HepG2 (cell line): ENCODE measurements around the gene UNC5CL. TPM values are rescaled to one million over a fixed set of nuclear protein-coding genes. Genes with fewer than 3 reads are reported as not detected.
A peak's percentile ranks its signal among the peaks of the same experiment; 100 is the strongest.

ENCODE experiments used
- BRCA1 ChIP-seq: sonication (generic); formaldehyde crosslinking; IDR thresholded peaks from 2 replicates; pipeline ENCODE4 v1.4.0; 2020; ENCODE audit warnings: missing genetic modification reagents
- DR1 ChIP-seq: sonication (generic); formaldehyde crosslinking; IDR thresholded peaks from 2 replicates; pipeline ENCODE4 v1.8.0; 2021; ENCODE audit warnings: mild to moderate bottlenecking, missing genetic modification reagents, inconsistent platforms
- ELF4 ChIP-seq: sonication (generic); formaldehyde crosslinking; IDR thresholded peaks from 2 replicates; pipeline ENCODE4 v1.5.0; 2020; ENCODE audit warnings: missing genetic modification reagents, mild to moderate bottlenecking, moderate library complexity, borderline replicate concordance
- JUNB ChIP-seq: sonication (generic); formaldehyde crosslinking; IDR thresholded peaks from 2 replicates; pipeline ENCODE4 v1.8.0; 2022; ENCODE audit warnings: missing genetic modification reagents, mild to moderate bottlenecking, borderline replicate concordance
- KMT2A ChIP-seq: sonication (generic); formaldehyde crosslinking; IDR thresholded peaks from 2 replicates; pipeline ENCODE4 v1.4.0; 2020; ENCODE audit warnings: missing genetic modification reagents
- KMT2B ChIP-seq: IDR thresholded peaks from 2 replicates; pipeline ENCODE4 v1.6.1; 2016; ENCODE audit warnings: missing genetic modification reagents, missing compliant biosample characterization
- SCMH1 ChIP-seq: sonication (generic); formaldehyde crosslinking; IDR thresholded peaks from 2 replicates; pipeline ENCODE4 v1.9.0; 2021; ENCODE audit warnings: missing genetic modification reagents, mild to moderate bottlenecking, borderline replicate concordance
- SETDB1 ChIP-seq: sonication (generic); formaldehyde crosslinking; IDR thresholded peaks from 2 replicates; pipeline ENCODE4 v1.5.1; 2020; ENCODE audit warnings: missing genetic modification reagents, mild to moderate bottlenecking, borderline replicate concordance
- TOE1 ChIP-seq: sonication (generic); formaldehyde crosslinking; IDR thresholded peaks from 2 replicates; pipeline ENCODE4 v1.4.0; 2020; ENCODE audit warnings: mild to moderate bottlenecking, missing genetic modification reagents
- U2AF2 ChIP-seq: fragments of 200-400 bp; formaldehyde crosslinking; IDR thresholded peaks from 2 replicates; pipeline ENCODE4 v1.6.1; 2017; ENCODE audit warnings: low read depth, mild to moderate bottlenecking, low read length
- ZC3H4 ChIP-seq: sonication (generic); formaldehyde crosslinking; IDR thresholded peaks from 2 replicates; pipeline ENCODE4 v1.4.0; 2020; ENCODE audit warnings: missing genetic modification reagents, borderline replicate concordance
- ZFP36L1 ChIP-seq: sonication (generic); formaldehyde crosslinking; IDR thresholded peaks from 2 replicates; pipeline ENCODE4 v1.8.0; 2022; ENCODE audit warnings: mild to moderate bottlenecking, missing genetic modification reagents, moderate library complexity
- ZNF263 ChIP-seq: sonication (generic); formaldehyde crosslinking; IDR thresholded peaks from 2 replicates; pipeline ENCODE4 v1.4.0; 2020; ENCODE audit warnings: missing genetic modification reagents
- ZNF281 ChIP-seq: sonication (generic); formaldehyde crosslinking; IDR thresholded peaks from 2 replicates; pipeline ENCODE4 v1.4.0; 2020; ENCODE audit warnings: missing genetic modification reagents, borderline replicate concordance
- ZNF569 ChIP-seq: sonication (generic); formaldehyde crosslinking; IDR thresholded peaks from 2 replicates; pipeline ENCODE4 v1.5.0; 2020; ENCODE audit warnings: mild to moderate bottlenecking, missing genetic modification reagents, moderate library complexity, borderline replicate concordance
- ZNF720 ChIP-seq: sonication (generic); formaldehyde crosslinking; IDR thresholded peaks from 2 replicates; pipeline ENCODE4 v1.4.0; 2020; ENCODE audit warnings: missing genetic modification reagents
- ZNF781 ChIP-seq: sonication (generic); formaldehyde crosslinking; IDR thresholded peaks from 2 replicates; pipeline ENCODE4 v1.5.1; 2020; ENCODE audit warnings: borderline replicate concordance, mild to moderate bottlenecking, missing genetic modification reagents; ENCODE audit errors: not compliant biosample characterization
- polyA plus RNA-seq, 8 experiments: library from polyadenylated mRNA; depleted of rRNA in 3 of 8; stranded (reverse) in 7 of 8; unstranded in 1 of 8; fragments of >200 nt; fragmentation: Illumina TruSeq in 4 of 8; extraction: Trizol in 4 of 8; gene quantifications; 2 replicates each; pipeline versions ENCODE4 v1.2.1 to v1.2.3, GENCODE V29; 2011 to 2016; ENCODE audit warnings: low read depth in 4 of 8, missing spikeins in 1 of 8, mixed read lengths in 1 of 8; ENCODE audit not compliant: insufficient read depth in 1 of 8
- total RNA-seq, 5 experiments: library from RNA; depleted of rRNA; stranded (reverse); fragments of >200 nt; fragmentation: Illumina TruSeq; extraction: Trizol; gene quantifications; 2 replicates each; pipeline ENCODE4 v1.2.3, GENCODE V29; 2016; ENCODE audit warnings: low read depth in 1 of 5
- TF ChIP-seq, protein P1 (sequence below): IDR thresholded peaks from 2 replicates; pipeline ENCODE4 v1.4.0; 2020; ENCODE audit warnings: mild to moderate bottlenecking, missing genetic modification reagents
- TF ChIP-seq, protein P2 (sequence below): sonication (generic); formaldehyde crosslinking; conservative IDR thresholded peaks from 2 replicates; pipeline ENCODE4 v1.8.0; 2022; ENCODE audit warnings: low read depth, missing genetic modification reagents
- TF ChIP-seq, protein P3 (sequence below): IDR thresholded peaks from 2 replicates; pipeline ENCODE4 v1.6.1; 2016; ENCODE audit warnings: missing biosample characterization, missing genetic modification reagents, low read depth

UNC5CL gene
- total and polyA plus RNA-seq, 2 of the 13 experiments (the other 11 are each of a cell fraction or from before 2014, with no cell fraction given) = 2.4 to 2.5 TPM

GRCh38 chr6:40999569-40999968 is 39.5 kb downstream of the UNC5CL start (continued):
- TF ChIP-seq, protein P1, sequence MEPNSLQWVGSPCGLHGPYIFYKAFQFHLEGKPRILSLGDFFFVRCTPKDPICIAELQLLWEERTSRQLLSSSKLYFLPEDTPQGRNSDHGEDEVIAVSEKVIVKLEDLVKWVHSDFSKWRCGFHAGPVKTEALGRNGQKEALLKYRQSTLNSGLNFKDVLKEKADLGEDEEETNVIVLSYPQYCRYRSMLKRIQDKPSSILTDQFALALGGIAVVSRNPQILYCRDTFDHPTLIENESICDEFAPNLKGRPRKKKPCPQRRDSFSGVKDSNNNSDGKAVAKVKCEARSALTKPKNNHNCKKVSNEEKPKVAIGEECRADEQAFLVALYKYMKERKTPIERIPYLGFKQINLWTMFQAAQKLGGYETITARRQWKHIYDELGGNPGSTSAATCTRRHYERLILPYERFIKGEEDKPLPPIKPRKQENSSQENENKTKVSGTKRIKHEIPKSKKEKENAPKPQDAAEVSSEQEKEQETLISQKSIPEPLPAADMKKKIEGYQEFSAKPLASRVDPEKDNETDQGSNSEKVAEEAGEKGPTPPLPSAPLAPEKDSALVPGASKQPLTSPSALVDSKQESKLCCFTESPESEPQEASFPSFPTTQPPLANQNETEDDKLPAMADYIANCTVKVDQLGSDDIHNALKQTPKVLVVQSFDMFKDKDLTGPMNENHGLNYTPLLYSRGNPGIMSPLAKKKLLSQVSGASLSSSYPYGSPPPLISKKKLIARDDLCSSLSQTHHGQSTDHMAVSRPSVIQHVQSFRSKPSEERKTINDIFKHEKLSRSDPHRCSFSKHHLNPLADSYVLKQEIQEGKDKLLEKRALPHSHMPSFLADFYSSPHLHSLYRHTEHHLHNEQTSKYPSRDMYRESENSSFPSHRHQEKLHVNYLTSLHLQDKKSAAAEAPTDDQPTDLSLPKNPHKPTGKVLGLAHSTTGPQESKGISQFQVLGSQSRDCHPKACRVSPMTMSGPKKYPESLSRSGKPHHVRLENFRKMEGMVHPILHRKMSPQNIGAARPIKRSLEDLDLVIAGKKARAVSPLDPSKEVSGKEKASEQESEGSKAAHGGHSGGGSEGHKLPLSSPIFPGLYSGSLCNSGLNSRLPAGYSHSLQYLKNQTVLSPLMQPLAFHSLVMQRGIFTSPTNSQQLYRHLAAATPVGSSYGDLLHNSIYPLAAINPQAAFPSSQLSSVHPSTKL = peak; percentile 61; the same call in 1 of the 2 replicates
- TF ChIP-seq SCMH1 (no peak), ZNF281 (CRISPR knock-in tag) (no peak), ZNF720 (CRISPR knock-in tag) (no peak), ZNF569 (CRISPR knock-in tag) (no peak), KMT2B (CRISPR knock-in tag) (no peak), ZFP36L1 (CRISPR knock-in tag) (no peak), JUNB (CRISPR knock-in tag) (no peak), SETDB1 (no peak), KMT2A (no peak), BRCA1 (CRISPR knock-in tag) (no peak), ELF4 (CRISPR knock-in tag) (no peak), ZNF263 (no peak), U2AF2 (no peak), TOE1 (CRISPR knock-in tag) (no peak), ZC3H4 (no peak), ZNF781 (CRISPR knock-in tag) (no peak), DR1 (CRISPR knock-in tag) (no peak)
- TF ChIP-seq, protein P2, sequence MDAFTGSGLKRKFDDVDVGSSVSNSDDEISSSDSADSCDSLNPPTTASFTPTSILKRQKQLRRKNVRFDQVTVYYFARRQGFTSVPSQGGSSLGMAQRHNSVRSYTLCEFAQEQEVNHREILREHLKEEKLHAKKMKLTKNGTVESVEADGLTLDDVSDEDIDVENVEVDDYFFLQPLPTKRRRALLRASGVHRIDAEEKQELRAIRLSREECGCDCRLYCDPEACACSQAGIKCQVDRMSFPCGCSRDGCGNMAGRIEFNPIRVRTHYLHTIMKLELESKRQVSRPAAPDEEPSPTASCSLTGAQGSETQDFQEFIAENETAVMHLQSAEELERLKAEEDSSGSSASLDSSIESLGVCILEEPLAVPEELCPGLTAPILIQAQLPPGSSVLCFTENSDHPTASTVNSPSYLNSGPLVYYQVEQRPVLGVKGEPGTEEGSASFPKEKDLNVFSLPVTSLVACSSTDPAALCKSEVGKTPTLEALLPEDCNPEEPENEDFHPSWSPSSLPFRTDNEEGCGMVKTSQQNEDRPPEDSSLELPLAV (CRISPR knock-in tag) = no peak
- TF ChIP-seq, protein P3, sequence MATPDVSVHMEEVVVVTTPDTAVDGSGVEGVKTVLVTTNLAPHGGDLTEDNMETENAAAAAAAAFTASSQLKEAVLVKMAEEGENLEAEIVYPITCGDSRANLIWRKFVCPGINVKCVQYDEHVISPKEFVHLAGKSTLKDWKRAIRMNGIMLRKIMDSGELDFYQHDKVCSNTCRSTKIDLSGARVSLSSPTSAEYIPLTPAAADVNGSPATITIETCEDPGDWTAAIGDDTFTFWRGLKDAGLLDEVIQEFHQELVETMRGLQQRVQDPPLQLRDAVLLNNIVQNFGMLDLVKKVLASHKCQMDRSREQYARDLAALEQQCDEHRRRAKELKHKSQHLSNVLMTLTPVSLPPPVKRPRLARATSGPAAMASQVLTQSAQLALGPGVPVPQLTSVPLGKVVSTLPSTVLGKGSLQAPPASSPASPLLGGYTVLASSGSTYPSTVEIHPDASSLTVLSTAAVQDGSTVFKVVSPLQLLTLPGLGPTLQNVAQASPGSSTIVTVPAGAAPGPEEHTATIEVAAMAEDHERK (CRISPR knock-in tag) = no peak
